HepG2 (cell line): ENCODE results near the gene SERHL2. TPM values are rescaled to one million over a fixed set of nuclear protein-coding genes. Genes with fewer than 3 reads are reported as not detected.

Experiments
- ARID5B ChIP-seq: IDR thresholded peaks from 2 replicates; pipeline ENCODE4 v1.4.0; 2020; ENCODE audit warnings: mild to moderate bottlenecking, missing genetic modification reagents
- CENPT ChIP-seq: sonication (generic); formaldehyde crosslinking; IDR thresholded peaks from 2 replicates; pipeline ENCODE4 v1.8.0; 2022; ENCODE audit warnings: low read depth, mild to moderate bottlenecking, moderate library complexity, missing genetic modification reagents
- ETS1 ChIP-seq: sonication (generic); formaldehyde crosslinking; IDR thresholded peaks from 2 replicates; pipeline ENCODE4 v1.4.0; 2020; ENCODE audit warnings: missing genetic modification reagents
- GATA4 ChIP-seq: sonication (generic); IDR thresholded peaks from 2 replicates; pipeline ENCODE4 v1.6.1; 2016; ENCODE audit warnings: antibody characterized with exemption, low read depth, borderline replicate concordance
- HES4 ChIP-seq: sonication (generic); formaldehyde crosslinking; IDR thresholded peaks from 2 replicates; pipeline ENCODE4 v1.9.0; 2021; ENCODE audit warnings: mild to moderate bottlenecking, missing genetic modification reagents, borderline replicate concordance
- IKZF1 ChIP-seq: fragments of 450-650 bp; IDR thresholded peaks from 2 replicates; pipeline ENCODE4 v1.7.1; 2016
- IKZF5 ChIP-seq: IDR thresholded peaks from 2 replicates; pipeline ENCODE4 v1.6.1; 2018; ENCODE audit warnings: missing genetic modification reagents, mild to moderate bottlenecking, missing compliant biosample characterization
- KLF16 ChIP-seq, 2 experiments: sonication (generic) in 1 of 2; formaldehyde crosslinking in 1 of 2; IDR thresholded peaks; 2 replicates each; pipeline versions ENCODE4 v1.6.1 to v1.8.0; 2016 to 2023; ENCODE audit warnings: missing genetic modification reagents in 2 of 2, missing compliant biosample characterization in 1 of 2
- MAFK ChIP-seq, 2 experiments: IDR thresholded peaks in 1 of 2; conservative IDR thresholded peaks in 1 of 2; 2 replicates each; pipeline ENCODE4 v1.6.1; 2011; ENCODE audit warnings: improper control_type of control experiment in 2 of 2, low read length in 2 of 2
- MBNL3 ChIP-seq: fragments of 250-450 bp; sonication (Bioruptor Pico); conservative IDR thresholded peaks from 2 replicates; pipeline ENCODE4 v1.8.0; 2022; ENCODE audit warnings: mild to moderate bottlenecking, inconsistent platforms
- NR2F6 ChIP-seq, 2 experiments: IDR thresholded peaks; 2 replicates each; pipeline ENCODE4 v1.6.1; 2016; ENCODE audit warnings: antibody characterized with exemption in 1 of 2, mild to moderate bottlenecking in 1 of 2
- PRMT3 ChIP-seq: sonication (generic); formaldehyde crosslinking; IDR thresholded peaks from 2 replicates; pipeline ENCODE4 v1.8.1; 2022; ENCODE audit warnings: low read depth, mild to moderate bottlenecking, moderate library complexity, missing genetic modification reagents, borderline replicate concordance
- SOX13 ChIP-seq, 3 experiments: fragments of 450-650 bp in 1 of 3; sonication (generic) in 1 of 3; formaldehyde crosslinking in 1 of 3; IDR thresholded peaks in 2 of 3; conservative IDR thresholded peaks in 1 of 3; 2 replicates each; pipeline versions ENCODE4 v1.5.0 to v1.6.1; 2016 to 2020; ENCODE audit warnings: antibody characterized with exemption in 1 of 3, mild to moderate bottlenecking in 1 of 3, missing compliant biosample characterization in 1 of 3, missing genetic modification reagents in 1 of 3, moderate library complexity in 1 of 3
- TFE3 ChIP-seq: IDR thresholded peaks from 2 replicates; pipeline ENCODE4 v1.6.1; 2016
- ZFP91 ChIP-seq: sonication (generic); formaldehyde crosslinking; IDR thresholded peaks from 2 replicates; pipeline ENCODE4 v1.9.0; 2022; ENCODE audit warnings: missing genetic modification reagents, mild to moderate bottlenecking, borderline replicate concordance
- ZNF740 ChIP-seq: sonication (generic); formaldehyde crosslinking; IDR thresholded peaks from 2 replicates; pipeline ENCODE4 v1.4.0; 2020; ENCODE audit warnings: missing genetic modification reagents
- ZNF747 ChIP-seq: sonication (generic); formaldehyde crosslinking; IDR thresholded peaks from 2 replicates; pipeline ENCODE4 v1.8.1; 2023; ENCODE audit warnings: missing genetic modification reagents, mild to moderate bottlenecking, borderline replicate concordance
- polyA plus RNA-seq, 8 experiments: library from polyadenylated mRNA; depleted of rRNA in 3 of 8; stranded (reverse) in 7 of 8; unstranded in 1 of 8; fragments of >200 nt; fragmentation: Illumina TruSeq in 4 of 8; extraction: Trizol in 4 of 8; gene quantifications; 2 replicates each; pipeline versions ENCODE4 v1.2.1 to v1.2.3, GENCODE V29; 2011 to 2016; ENCODE audit warnings: low read depth in 4 of 8, missing spikeins in 1 of 8, mixed read lengths in 1 of 8; ENCODE audit not compliant: insufficient read depth in 1 of 8
- total RNA-seq, 5 experiments: library from RNA; depleted of rRNA; stranded (reverse); fragments of >200 nt; fragmentation: Illumina TruSeq; extraction: Trizol; gene quantifications; 2 replicates each; pipeline ENCODE4 v1.2.3, GENCODE V29; 2016; ENCODE audit warnings: low read depth in 1 of 5

The SERHL2 gene
- total and polyA plus RNA-seq, 2 of the 13 experiments (the other 11 are each of a cell fraction or from before 2014, with no cell fraction given), result 1.0 to 1.8 TPM

- TF ChIP-seq ZNF747, result no peak
- TF ChIP-seq IKZF5 (CRISPR knock-in tag), result no peak
- no peak for TF ChIP-seq ARID5B (CRISPR knock-in tag)
- 0 out of 4 replicates have a peak, but pooled peaks of 1 of the 2 experiments have one; percentile 21 for TF ChIP-seq KLF16 (CRISPR knock-in tag; IDR thresholded peaks at IDR 0.05)
- TF ChIP-seq SOX13 (IDR thresholded peaks at IDR 0.05), result no peak
- TF ChIP-seq SOX13 (CRISPR knock-in tag; conservative IDR thresholded peaks at IDR 0.05 in 1 of 2, IDR thresholded peaks at IDR 0.05 in 1 of 2), result no peak
- TF ChIP-seq TFE3 (CRISPR knock-in tag), result peak; percentile 48; the same call in 1 of the 2 replicates
- no peak for TF ChIP-seq CENPT
- no peak for TF ChIP-seq MBNL3
- TF ChIP-seq IKZF1, result no peak
- 0 out of 2 replicates have a peak, but pooled peaks have one; percentile 35 for TF ChIP-seq ETS1 (CRISPR knock-in tag)
- no peak for TF ChIP-seq GATA4
- no peak for TF ChIP-seq HES4
- TF ChIP-seq ZNF740 (CRISPR knock-in tag), result no peak
- TF ChIP-seq ZFP91 (CRISPR knock-in tag), result no peak
- TF ChIP-seq PRMT3, result no peak
- no peak for TF ChIP-seq MAFK (conservative IDR thresholded peaks at IDR 0.05 in 1 of 2, IDR thresholded peaks at IDR 0.05 in 1 of 2; ENCODE audit: low read length in 2 of 2)
- peak; percentile 50 for TF ChIP-seq NR2F6 (IDR thresholded peaks at IDR 0.05)
- 0 out of 2 replicates have a peak, but pooled peaks have one; percentile 12 for TF ChIP-seq NR2F6 (CRISPR knock-in tag; IDR thresholded peaks at IDR 0.05)
These were observed 17.6 kb upstream of the SERHL2 start (continued) for GRCh38 chr22:42536166-42536565.
